Adrenal gland (tissue), 12 donors: ENCODE measurements around the gene DLGAP1. TPM values are rescaled to one million over a fixed set of nuclear protein-coding genes. Genes with fewer than 3 reads are reported as not detected.

Experiments used
- DNase-seq, 7 donors: peaks; one replicate each; pipeline ENCODE4 v3.0.0-alpha.2; 2019 to 2020
- H3K27ac ChIP-seq, 5 donors: fragments of 200-600 bp; sonication (generic) in 4 of 5; 1 replicate in 3 of 5; 2 replicates in 2 of 5; pipeline versions ENCODE4 v1.5.1 to v1.8.0; 2016 to 2020; ENCODE audit warnings: mild to moderate bottlenecking in 1 of 5
- H3K27me3 ChIP-seq: fragments of 200-600 bp; 2 replicates; pipeline ENCODE4 v1.8.0; 2021
- H3K36me3 ChIP-seq, 2 donors: fragments of 200-600 bp; replicated peaks in 1 of 2; 1 replicate in 1 of 2; 2 replicates in 1 of 2; pipeline versions ENCODE4 v1.5.1 to v1.8.0; 2018 to 2022
- H3K4me1 ChIP-seq, 2 donors: fragments of 200-600 bp; replicated peaks in 1 of 2; 1 replicate in 1 of 2; 2 replicates in 1 of 2; pipeline versions ENCODE4 v1.5.1 to v1.8.0; 2018 to 2021
- H3K4me3 ChIP-seq, 4 donors: fragments of 200-600 bp; sonication (generic) in 3 of 4; one replicate each; pipeline ENCODE4 v1.5.1; 2016 to 2018
- H3K9me3 ChIP-seq, 3 donors: fragments of 200-600 bp; sonication (generic) in 1 of 3; replicated peaks in 1 of 3; 1 replicate in 2 of 3; 2 replicates in 1 of 3; pipeline versions ENCODE4 v1.5.1 to v1.8.0; 2016 to 2021
- CTCF ChIP-seq, 6 experiments: fragments of 450-650 bp in 4 of 6; fragments of 200-600 bp in 2 of 6; sonication (generic) in 1 of 6; IDR thresholded peaks; 1 replicate in 5 of 6; 2 replicates in 1 of 6; pipeline versions ENCODE4 v1.5.1 to v1.8.0; 2016 to 2021; ENCODE audit warnings: antibody characterized with exemption in 6 of 6, mild to moderate bottlenecking in 2 of 6, moderate library complexity in 1 of 6
- POLR2A ChIP-seq, 2 donors: fragments of 450-650 bp; IDR thresholded peaks; one replicate each; pipeline ENCODE4 v1.6.1; 2017; ENCODE audit warnings: antibody characterized with exemption in 2 of 2, mild to moderate bottlenecking in 2 of 2, moderate library complexity in 1 of 2
- WGBS, 4 donors: extraction: QIAGEN DNeasy Blood & Tissue Kit in 2 of 4; methylation state at CpG; one replicate each; pipeline versions ENCODE4 v1.1.5 to v1.1.7; 2013 to 2017; 5-methylcytosine and 5-hydroxymethylcytosine counted together
- intact Hi-C, 2 donors: fragments of 100-400 bp; cut with DNase I; formaldehyde crosslinking; loops; one replicate each; pipeline versions ENCODE4 v1.14.1 to v1.15.0; 2022 to 2023
- polyA plus RNA-seq, 3 donors: library from polyadenylated mRNA; stranded (reverse); fragments of 200-250 nt in 2 of 3; fragments of 350-450 nt in 1 of 3; fragmentation: Illumina TruSeq in 1 of 3; extraction: RNeasy Lipid Tissue Mini Kit (QIAGEN cat#74804) in 1 of 3; gene quantifications; one replicate each; pipeline ENCODE4 v1.2.3, GENCODE V29; 2013 to 2014
- total RNA-seq, 9 donors: library from RNA; depleted of rRNA in 4 of 9; stranded (reverse); fragments of >200 nt in 4 of 9; fragments of 120-200 nt in 1 of 9; fragmentation: NEBNext Ultra II Directional in 1 of 9; extraction: Animal tissue kit (Norgen Biotek cat#: 25700) in 1 of 9; gene quantifications; one replicate each; pipeline versions ENCODE4 v1.1.0 to v1.2.4, GENCODE V29; 2013 to 2023
- donor health status: healthy with polysubstance abuse.
- donor health status: Bipolar disorder and iron deficiency.
- donor health status: DM: yes; HTN: yes; CAD: no.
- donor health status: DM: no; HTN: no; CAD: no.
- donor health status: DM: no; HTN: no; CAD: no.
- donor health status: DM: yes; HTN: yes; CAD: no.

Gene DLGAP1
- total and polyA plus RNA-seq, 12 donors = 1.7 to 30.9 (median 12.9) TPM

- TF ChIP-seq CTCF (IDR thresholded peaks at IDR 0.05) (no peak), POLR2A (IDR thresholded peaks at IDR 0.05) (no peak)
- H3K9me3 ChIP-seq = no peaks in the 10 kb centered on the region
- intact Hi-C loops = no loop called here
- peaks cover 0 to 7% of the 10 kb centered on the region in 2 donors for H3K4me1 ChIP-seq
- no peak for DNase-seq
- H3K27ac ChIP-seq = no peak overlapping the region
- no peaks in the 10 kb centered on the region for H3K36me3 ChIP-seq
- no peaks in the 10 kb centered on the region for H3K27me3 ChIP-seq
- H3K4me3 ChIP-seq = no peak overlapping the region
- WGBS, 4 donors = 86 to 97% (median 90%) methylated on average over 1 of the region's 1 CpG
These were observed 670.2 kb downstream of the DLGAP1 start for GRCh38 chr18:3784949-3785348.

DNA sequence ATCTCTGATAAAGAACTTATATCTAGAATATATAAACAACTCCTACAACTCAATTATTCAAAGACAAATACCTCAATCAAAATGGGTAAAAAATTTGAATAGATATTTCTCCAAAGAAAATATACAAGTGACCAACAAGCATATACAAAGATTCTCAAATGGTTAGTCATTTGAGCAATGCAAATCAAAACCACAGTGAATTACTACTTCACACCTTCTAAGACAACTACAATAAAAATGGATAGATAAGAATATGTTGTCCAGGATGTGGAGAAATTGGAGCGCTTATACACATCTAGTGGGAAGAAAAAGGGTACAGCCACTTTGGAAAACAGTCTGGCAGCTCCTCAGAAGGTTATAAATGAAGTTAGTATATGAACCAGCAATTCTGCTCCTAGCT, 672.2 kb downstream of the DLGAP1 start:
- Histone ChIP-seq H3K27me3 (no peaks in the 10 kb centered on the region), H3K27ac (no peak overlapping the region), H3K4me1 (no peaks in the 10 kb centered on the region), H3K36me3 (no peaks in the 10 kb centered on the region), H3K9me3 (no peaks in the 10 kb centered on the region), H3K4me3 (no peak overlapping the region)
- WGBS, 4 donors = 90 to 100% (median 97%) methylated on average over 1 of the region's 1 CpG
- no peak for TF ChIP-seq CTCF (IDR thresholded peaks at IDR 0.05)
- TF ChIP-seq POLR2A (IDR thresholded peaks at IDR 0.05) = no peak
- DNase-seq = no peak
- intact Hi-C loops = no loop called here

DNA sequence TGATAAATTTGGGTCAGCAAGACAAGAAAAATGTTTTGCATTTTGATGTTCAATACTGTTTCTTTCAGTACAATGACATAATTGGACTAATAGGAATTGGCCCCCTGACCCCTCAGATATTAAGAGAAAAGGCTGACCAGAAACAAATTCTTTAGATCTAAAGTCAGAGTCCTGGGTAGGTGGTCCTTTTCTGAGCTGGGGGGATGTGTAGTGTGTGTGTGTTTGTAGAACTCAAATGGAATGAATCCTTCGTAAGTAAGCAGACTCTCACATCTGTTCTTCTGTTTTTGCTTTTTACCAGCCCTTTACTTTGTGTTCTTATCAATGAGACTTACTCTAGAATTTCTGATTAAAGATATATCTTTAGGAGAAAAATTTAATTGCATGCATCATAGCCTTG, 677.4 kb downstream of the DLGAP1 start:
- Histone ChIP-seq H3K27ac (no peak overlapping the region), H3K36me3 (no peaks in the 10 kb centered on the region), H3K4me3 (no peak overlapping the region), H3K27me3 (no peaks in the 10 kb centered on the region), H3K4me1 (peaks cover 0 to 3% of the 10 kb centered on the region in 2 donors), H3K9me3 (no peaks in the 10 kb centered on the region)
- intact Hi-C loops = loop anchor here in 1 of 2 donors (10.0 kb wide), 1 partner anchor 217 kb away; no protein-coding TSS in a partner anchor
- TF ChIP-seq CTCF (IDR thresholded peaks at IDR 0.05) (no peak), POLR2A (IDR thresholded peaks at IDR 0.05) (no peak)
- no peak for DNase-seq
- WGBS, 4 donors = 93 to 97% (median 95%) methylated on average over 1 of the region's 1 CpG

- DNase-seq = no peak
- Histone ChIP-seq H3K4me1 (peaks cover 0 to 3% of the 10 kb centered on the region in 2 donors), H3K27me3 (no peaks in the 10 kb centered on the region), H3K27ac (no peak overlapping the region), H3K36me3 (no peaks in the 10 kb centered on the region), H3K4me3 (no peak overlapping the region), H3K9me3 (no peaks in the 10 kb centered on the region)
- intact Hi-C loops = loop anchor here in 1 of 2 donors (10.0 kb wide), 1 partner anchor 218 kb away; no protein-coding TSS in a partner anchor
- WGBS, 4 donors = 93 to 95% (median 94%) methylated on average over 5 of the region's 5 CpGs
- no peak for TF ChIP-seq CTCF (IDR thresholded peaks at IDR 0.05)
These were observed 678.0 kb downstream of the DLGAP1 start for GRCh38 chr18:3777122-3777521.
